Mesendoderm (in vitro differentiated cells): ENCODE data around the gene TRAM1L1. TPM values are rescaled to one million over a fixed set of nuclear protein-coding genes. Genes with fewer than 3 reads are reported as not detected.

ENCODE experiments used
- DNase-seq: peaks from one replicate; pipeline ENCODE4 v3.0.0; 2013
- H2AK5ac ChIP-seq: 2 replicates; pipeline ENCODE4 v1.6.1; 2013; ENCODE audit warnings: low read length, inconsistent platforms
- H2BK120ac ChIP-seq: 2 replicates; pipeline ENCODE4 v1.6.1; 2013; ENCODE audit warnings: low read depth, mild to moderate bottlenecking, low read length, moderate library complexity, mixed read lengths
- H2BK15ac ChIP-seq: replicated peaks from 2 replicates; pipeline ENCODE4 v1.6.1; 2013; ENCODE audit warnings: low read depth, mild to moderate bottlenecking, moderate library complexity
- H2BK5ac ChIP-seq: 2 replicates; pipeline ENCODE4 v1.6.1; 2013; ENCODE audit warnings: low read length, inconsistent platforms
- H3K18ac ChIP-seq: 2 replicates; pipeline ENCODE4 v1.6.1; 2013; ENCODE audit warnings: mild to moderate bottlenecking, low read length, mixed read lengths
- H3K23ac ChIP-seq: one replicate; pipeline ENCODE4 v1.6.1; 2013; ENCODE audit warnings: low read length
- H3K27ac ChIP-seq: 2 replicates; pipeline ENCODE4 v1.5.1; 2013; ENCODE audit warnings: low read depth, mild to moderate bottlenecking, inconsistent platforms, low read length, moderate library complexity
- H3K27me3 ChIP-seq: 2 replicates; pipeline ENCODE4 v1.6.1; 2013; ENCODE audit warnings: low read length, control low read depth, mild to moderate bottlenecking, inconsistent platforms; ENCODE audit not compliant: insufficient read depth, poor library complexity
- H3K36me3 ChIP-seq: 2 replicates; pipeline ENCODE4 v1.6.1; 2013; ENCODE audit warnings: low read length, inconsistent platforms; ENCODE audit not compliant: control insufficient read depth, insufficient read depth
- H3K4ac ChIP-seq: one replicate; pipeline ENCODE4 v1.6.1; 2013; ENCODE audit warnings: low read depth, mild to moderate bottlenecking, low read length, moderate library complexity
- H3K4me1 ChIP-seq: 2 replicates; pipeline ENCODE4 v1.6.1; 2013; ENCODE audit warnings: low read depth, low read length, inconsistent platforms; ENCODE audit not compliant: control insufficient read depth
- H3K4me2 ChIP-seq: 2 replicates; pipeline ENCODE4 v1.6.1; 2013; ENCODE audit warnings: low read length
- H3K4me3 ChIP-seq: 2 replicates; pipeline ENCODE4 v1.5.1; 2013; ENCODE audit warnings: mild to moderate bottlenecking, low read length
- H3K56ac ChIP-seq: one replicate; pipeline ENCODE4 v1.6.1; 2013; ENCODE audit warnings: low read length
- H3K79me1 ChIP-seq: 2 replicates; pipeline ENCODE4 v1.6.1; 2013; ENCODE audit warnings: low read length, inconsistent platforms
- H3K79me2 ChIP-seq: 2 replicates; pipeline ENCODE4 v1.6.1; 2013; ENCODE audit warnings: mild to moderate bottlenecking, low read length; ENCODE audit not compliant: control insufficient read depth, insufficient read depth
- H3K9ac ChIP-seq: 2 replicates; pipeline ENCODE4 v1.6.1; 2013; ENCODE audit warnings: low read length, inconsistent platforms
- H4K5ac ChIP-seq: one replicate; pipeline ENCODE4 v1.6.1; 2013; ENCODE audit warnings: low read length
- H4K8ac ChIP-seq: one replicate; pipeline ENCODE4 v1.6.1; 2013; ENCODE audit warnings: low read depth, mild to moderate bottlenecking, control low read depth, low read length, moderate library complexity
- WGBS: extraction: QIAGEN DNeasy Blood & Tissue Kit; methylation state at CpG from one replicate; pipeline ENCODE4 v1.1.7; 2013; ENCODE audit warnings: low lambda C conversion rate, missing lambda C conversion rate; ENCODE audit not compliant: insufficient coverage; ENCODE audit errors: extremely low coverage; 5-methylcytosine and 5-hydroxymethylcytosine counted together
- polyA plus RNA-seq, 2 experiments: library from polyadenylated mRNA; stranded (reverse); fragments of 200-250 nt; gene quantifications; one replicate each; pipeline ENCODE4 v1.2.3, GENCODE V29; 2013

The TRAM1L1 gene
- polyA plus RNA-seq (2013, experiment 1 of 2) = 1.6 TPM
- 1.6 TPM for polyA plus RNA-seq (2013, experiment 2 of 2)

GRCh38 chr4:117084866-117085701 lies at the start of gene TRAM1L1:
TRAM1L1 (minus strand) TSS chr4:117085576; CDS start chr4:117085393, 183 bp downstream.
- peak within 1 kb of the TSS; percentile 42 for H3K4me3 ChIP-seq
- DNase-seq = peak; percentile 91
- no peaks in the 10 kb centered on the region for H3K36me3 ChIP-seq
- no peaks in the 10 kb centered on the region for H3K4me1 ChIP-seq
- H3K79me1 ChIP-seq = no peaks in the 10 kb centered on the region
- peak within 1 kb of the TSS; percentile 77 for H3K56ac ChIP-seq
- H3K27ac ChIP-seq = no peak within 1 kb of the TSS
- no peak within 1 kb of the TSS for H2BK5ac ChIP-seq
- no peak within 1 kb of the TSS for H4K5ac ChIP-seq
- H3K18ac ChIP-seq = no peak within 1 kb of the TSS
- H3K9ac ChIP-seq = peak within 1 kb of the TSS; percentile 60
- peak within 1 kb of the TSS; percentile 28 for H4K8ac ChIP-seq
- H3K4ac ChIP-seq = peak within 1 kb of the TSS; percentile 1
- WGBS = no CpG with 5 or more reads among the region's 45 CpGs
- no peaks in the 10 kb centered on the region for H3K27me3 ChIP-seq
- H2BK15ac ChIP-seq = no peak within 1 kb of the TSS
- H3K23ac ChIP-seq = no peak within 1 kb of the TSS
- no peak within 1 kb of the TSS for H2AK5ac ChIP-seq
- no peak within 1 kb of the TSS for H2BK120ac ChIP-seq
- no peaks in the 10 kb centered on the region for H3K79me2 ChIP-seq
- peak within 1 kb of the TSS; percentile 42 for H3K4me2 ChIP-seq

GRCh38 chr4:117134386-117134785 lies 49.0 kb upstream of the TRAM1L1 start:
- Histone ChIP-seq H3K4me1 (no peaks in the 10 kb centered on the region), H4K8ac (no peak overlapping the region), H3K4me2 (no peak overlapping the region), H3K4ac (no peak overlapping the region), H2BK5ac (no peak overlapping the region), H3K18ac (no peak overlapping the region), H2AK5ac (no peak overlapping the region), H3K79me2 (no peaks in the 10 kb centered on the region), H3K56ac (no peak overlapping the region), H3K36me3 (no peaks in the 10 kb centered on the region), H3K79me1 (no peaks in the 10 kb centered on the region), H2BK15ac (no peak overlapping the region), H3K27me3 (no peaks in the 10 kb centered on the region), H4K5ac (no peak overlapping the region), H3K27ac (no peak overlapping the region), H2BK120ac (no peak overlapping the region), H3K9ac (no peak overlapping the region), H3K4me3 (no peak overlapping the region), H3K23ac (no peak overlapping the region)
- peak; percentile 91 for DNase-seq
- WGBS = no CpG with 5 or more reads among the region's 4 CpGs

GRCh38 chr4:117096886-117097285 lies 11.5 kb upstream of the TRAM1L1 start:
- Histone ChIP-seq H2BK15ac (no peak overlapping the region), H3K79me1 (no peaks in the 10 kb centered on the region), H2BK5ac (no peak overlapping the region), H3K79me2 (no peaks in the 10 kb centered on the region), H3K4me2 (no peak overlapping the region), H3K36me3 (no peaks in the 10 kb centered on the region), H3K27me3 (no peaks in the 10 kb centered on the region), H2BK120ac (no peak overlapping the region), H2AK5ac (no peak overlapping the region), H3K4ac (no peak overlapping the region), H4K8ac (no peak overlapping the region), H3K4me3 (no peak overlapping the region), H3K56ac (no peak overlapping the region), H4K5ac (no peak overlapping the region), H3K4me1 (no peaks in the 10 kb centered on the region), H3K23ac (no peak overlapping the region), H3K18ac (no peak overlapping the region), H3K9ac (no peak overlapping the region), H3K27ac (no peak overlapping the region)
- no peak for DNase-seq

GRCh38 chr4:117096462-117096861 lies 11.1 kb upstream of the TRAM1L1 start:
- no peak overlapping the region for H2AK5ac ChIP-seq
- no peak overlapping the region for H4K5ac ChIP-seq
- H3K4me3 ChIP-seq = no peak overlapping the region
- H4K8ac ChIP-seq = no peak overlapping the region
- no peak overlapping the region for H2BK5ac ChIP-seq
- no peaks in the 10 kb centered on the region for H3K4me1 ChIP-seq
- H3K36me3 ChIP-seq = no peaks in the 10 kb centered on the region
- H3K23ac ChIP-seq = no peak overlapping the region
- WGBS = no CpG with 5 or more reads among the region's 5 CpGs
- no peak overlapping the region for H3K18ac ChIP-seq
- no peak overlapping the region for H3K4me2 ChIP-seq
- no peaks in the 10 kb centered on the region for H3K79me2 ChIP-seq
- H2BK120ac ChIP-seq = no peak overlapping the region
- no peak overlapping the region for H3K9ac ChIP-seq
- no peaks in the 10 kb centered on the region for H3K79me1 ChIP-seq
- H3K27ac ChIP-seq = no peak overlapping the region
- no peak overlapping the region for H2BK15ac ChIP-seq
- DNase-seq = no peak
- no peak overlapping the region for H3K4ac ChIP-seq
- no peaks in the 10 kb centered on the region for H3K27me3 ChIP-seq
- H3K56ac ChIP-seq = no peak overlapping the region

GRCh38 chr4:117093571-117093970 lies 8.2 kb upstream of the TRAM1L1 start:
- Histone ChIP-seq H2BK120ac (no peak overlapping the region), H3K79me2 (no peaks in the 10 kb centered on the region), H3K9ac (no peak overlapping the region), H4K5ac (no peak overlapping the region), H3K4ac (no peak overlapping the region), H3K27me3 (no peaks in the 10 kb centered on the region), H2BK5ac (no peak overlapping the region), H3K23ac (no peak overlapping the region), H3K27ac (no peak overlapping the region), H3K36me3 (no peaks in the 10 kb centered on the region), H3K4me2 (no peak overlapping the region), H3K4me1 (no peaks in the 10 kb centered on the region), H3K79me1 (no peaks in the 10 kb centered on the region), H3K4me3 (no peak overlapping the region), H2BK15ac (no peak overlapping the region), H2AK5ac (no peak overlapping the region), H3K56ac (no peak overlapping the region), H3K18ac (no peak overlapping the region), H4K8ac (no peak overlapping the region)
- DNase-seq = no peak

GRCh38 chr4:117077760-117078159 lies 7.6 kb downstream of the TRAM1L1 start:
- H3K79me1 ChIP-seq = no peaks in the 10 kb centered on the region
- H3K4me1 ChIP-seq = no peaks in the 10 kb centered on the region
- H3K4me3 ChIP-seq = no peak overlapping the region
- H3K27ac ChIP-seq = no peak overlapping the region
- H3K23ac ChIP-seq = no peak overlapping the region
- H2BK120ac ChIP-seq = no peak overlapping the region
- no peak for DNase-seq
- no peak overlapping the region for H3K4me2 ChIP-seq
- no peak overlapping the region for H2BK5ac ChIP-seq
- no peaks in the 10 kb centered on the region for H3K36me3 ChIP-seq
- H4K5ac ChIP-seq = no peak overlapping the region
- H3K56ac ChIP-seq = no peak overlapping the region
- no peak overlapping the region for H2AK5ac ChIP-seq
- H4K8ac ChIP-seq = no peak overlapping the region
- H3K18ac ChIP-seq = no peak overlapping the region
- no peak overlapping the region for H2BK15ac ChIP-seq
- no peak overlapping the region for H3K9ac ChIP-seq
- H3K27me3 ChIP-seq = no peaks in the 10 kb centered on the region
- no CpG with 5 or more reads among the region's 2 CpGs for WGBS
- H3K79me2 ChIP-seq = no peaks in the 10 kb centered on the region
- no peak overlapping the region for H3K4ac ChIP-seq
